Measurements from ENCODE around the gene LYPD6B. TPM values are rescaled to one million over a fixed set of nuclear protein-coding genes. Genes with fewer than 3 reads are reported as not detected.

Gene LYPD6B
- total RNA-seq, 1 donor, result 0.18 TPM

DNA sequence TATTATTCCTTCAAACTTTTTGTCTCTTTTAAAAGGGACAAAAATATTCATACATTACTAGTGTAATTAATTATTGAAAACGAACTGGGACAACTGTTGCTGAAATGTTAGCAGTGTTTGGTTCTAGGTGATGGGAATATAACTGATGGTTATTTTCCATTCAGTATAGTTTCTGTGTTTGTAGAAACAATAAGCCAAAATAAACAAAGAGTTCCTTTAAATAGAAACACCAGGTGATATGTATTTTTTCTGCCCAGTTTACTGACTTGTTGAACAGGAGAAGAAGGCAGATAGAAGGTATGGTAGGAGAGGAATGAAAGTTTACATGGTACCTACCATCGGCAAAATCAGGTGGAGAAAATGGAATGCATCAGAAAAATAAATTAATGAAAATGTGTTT, 74.2 kb downstream of the LYPD6B start:
- TF ChIP-seq, protein P1, sequence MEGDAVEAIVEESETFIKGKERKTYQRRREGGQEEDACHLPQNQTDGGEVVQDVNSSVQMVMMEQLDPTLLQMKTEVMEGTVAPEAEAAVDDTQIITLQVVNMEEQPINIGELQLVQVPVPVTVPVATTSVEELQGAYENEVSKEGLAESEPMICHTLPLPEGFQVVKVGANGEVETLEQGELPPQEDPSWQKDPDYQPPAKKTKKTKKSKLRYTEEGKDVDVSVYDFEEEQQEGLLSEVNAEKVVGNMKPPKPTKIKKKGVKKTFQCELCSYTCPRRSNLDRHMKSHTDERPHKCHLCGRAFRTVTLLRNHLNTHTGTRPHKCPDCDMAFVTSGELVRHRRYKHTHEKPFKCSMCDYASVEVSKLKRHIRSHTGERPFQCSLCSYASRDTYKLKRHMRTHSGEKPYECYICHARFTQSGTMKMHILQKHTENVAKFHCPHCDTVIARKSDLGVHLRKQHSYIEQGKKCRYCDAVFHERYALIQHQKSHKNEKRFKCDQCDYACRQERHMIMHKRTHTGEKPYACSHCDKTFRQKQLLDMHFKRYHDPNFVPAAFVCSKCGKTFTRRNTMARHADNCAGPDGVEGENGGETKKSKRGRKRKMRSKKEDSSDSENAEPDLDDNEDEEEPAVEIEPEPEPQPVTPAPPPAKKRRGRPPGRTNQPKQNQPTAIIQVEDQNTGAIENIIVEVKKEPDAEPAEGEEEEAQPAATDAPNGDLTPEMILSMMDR (IDR thresholded peaks at IDR 0.05; ENCODE audit: insufficient read depth, low read length), result no peak
- no peak overlapping the region for H3K4me3 ChIP-seq (ENCODE audit: low read depth, low read length)
- DNase-seq (ENCODE audit: low read depth), result no peak

DNA sequence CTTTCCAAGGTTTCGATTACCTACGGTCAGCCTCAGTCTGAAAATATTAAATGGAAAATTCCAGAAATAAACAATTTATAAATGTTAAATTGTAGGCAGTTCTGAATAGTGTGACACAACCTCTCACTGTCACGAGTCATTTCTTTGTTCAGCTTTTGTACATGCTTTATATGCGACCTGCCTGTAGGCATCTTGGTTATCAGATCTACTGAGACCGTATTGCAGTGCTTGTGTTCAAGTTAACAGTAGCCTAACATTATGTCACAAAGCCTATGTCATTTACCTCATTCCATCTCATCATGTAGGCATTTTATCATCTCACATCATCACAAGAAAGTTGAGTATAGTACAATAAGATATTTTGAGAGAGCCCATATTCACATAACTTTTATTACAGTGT, 77.3 kb downstream of the LYPD6B start:
- no peak overlapping the region for H3K4me3 ChIP-seq (ENCODE audit: low read depth, low read length)
- TF ChIP-seq, protein P1 (IDR thresholded peaks at IDR 0.05; ENCODE audit: insufficient read depth, low read length), result no peak
- no peak for DNase-seq (ENCODE audit: low read depth)

DNA sequence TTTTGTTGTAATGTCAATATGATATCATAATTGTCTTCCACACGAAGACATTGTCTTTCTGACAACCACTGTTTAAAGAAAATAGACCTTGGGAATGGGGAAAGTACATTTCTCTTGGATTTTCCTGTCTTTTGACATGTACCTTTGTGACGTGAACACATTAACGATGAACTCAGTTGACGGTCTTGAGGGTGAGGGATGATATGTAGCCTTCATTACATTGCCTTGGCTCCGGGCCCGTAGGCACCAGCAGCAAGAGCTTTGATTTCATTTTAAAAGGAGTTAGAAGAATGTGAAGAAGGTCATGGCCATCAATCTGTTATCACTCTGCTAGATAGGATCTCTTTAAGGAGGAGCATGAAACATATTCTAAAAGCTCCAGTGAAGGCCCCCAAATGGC, 80.9 kb downstream of the LYPD6B start:
- H3K4me3 ChIP-seq (ENCODE audit: low read depth, low read length), result no peak overlapping the region
- DNase-seq (ENCODE audit: low read depth), result no peak
- TF ChIP-seq, protein P1 (IDR thresholded peaks at IDR 0.05; ENCODE audit: insufficient read depth, low read length), result no peak

DNA sequence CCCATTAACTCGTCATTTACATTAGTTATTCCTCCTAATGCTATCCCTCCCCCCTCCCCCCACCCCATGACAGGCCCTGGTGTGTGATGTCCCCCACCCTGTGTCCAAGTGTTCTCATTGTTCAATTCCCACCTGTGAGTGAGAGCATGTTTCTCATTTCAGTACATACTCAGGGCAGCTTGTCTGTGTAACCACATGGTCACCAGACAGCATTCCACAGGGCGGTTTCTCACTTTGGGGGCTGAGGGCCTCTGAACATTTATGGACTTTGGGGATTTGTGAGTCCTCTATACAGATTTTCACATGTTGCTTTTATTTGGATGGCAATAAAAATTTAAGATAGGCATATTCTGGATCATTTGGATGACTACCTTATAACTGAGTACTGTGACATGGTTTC, 84.0 kb downstream of the LYPD6B start:
- TF ChIP-seq, protein P1 (IDR thresholded peaks at IDR 0.05; ENCODE audit: insufficient read depth, low read length), result no peak
- no peak overlapping the region for H3K4me3 ChIP-seq (ENCODE audit: low read depth, low read length)
- DNase-seq (ENCODE audit: low read depth), result no peak

DNA sequence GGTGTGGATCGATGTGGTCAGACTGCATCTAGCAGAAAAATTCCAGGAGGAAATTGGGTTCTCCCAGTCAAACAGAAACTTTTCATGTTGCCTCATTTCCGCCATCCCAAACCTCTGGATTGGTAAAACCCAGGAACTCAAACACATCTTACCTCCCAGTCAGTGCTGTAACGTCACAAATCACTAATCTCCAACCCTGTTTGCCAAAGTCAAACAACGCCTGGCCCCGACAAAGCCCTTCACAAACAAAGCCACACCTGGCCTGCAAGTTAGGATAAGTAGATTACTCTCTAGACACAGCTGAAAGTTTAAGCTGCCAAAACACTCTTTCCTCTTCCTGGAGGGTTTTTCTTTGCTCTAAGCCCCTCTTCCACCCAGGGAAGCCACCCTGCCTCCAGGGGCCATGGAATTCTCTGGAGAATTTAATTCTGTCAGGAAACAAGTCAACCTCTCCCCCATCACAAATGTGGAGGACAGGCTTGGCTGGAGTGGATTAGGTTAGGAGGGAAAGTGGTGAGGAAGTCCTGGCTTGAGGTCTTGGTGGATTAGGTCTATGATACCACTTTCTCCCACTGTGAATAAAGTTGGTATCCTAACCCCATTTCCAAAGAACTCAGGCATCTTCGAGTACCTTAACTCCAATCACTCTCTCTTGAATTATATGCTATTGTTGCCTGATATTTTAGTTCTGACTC, 86.7 kb downstream of the LYPD6B start:
- no peak overlapping the region for H3K4me3 ChIP-seq (ENCODE audit: low read depth, low read length)
- no peak for DNase-seq (ENCODE audit: low read depth)
- TF ChIP-seq, protein P1 (IDR thresholded peaks at IDR 0.05; ENCODE audit: insufficient read depth, low read length), result no peak

DNA sequence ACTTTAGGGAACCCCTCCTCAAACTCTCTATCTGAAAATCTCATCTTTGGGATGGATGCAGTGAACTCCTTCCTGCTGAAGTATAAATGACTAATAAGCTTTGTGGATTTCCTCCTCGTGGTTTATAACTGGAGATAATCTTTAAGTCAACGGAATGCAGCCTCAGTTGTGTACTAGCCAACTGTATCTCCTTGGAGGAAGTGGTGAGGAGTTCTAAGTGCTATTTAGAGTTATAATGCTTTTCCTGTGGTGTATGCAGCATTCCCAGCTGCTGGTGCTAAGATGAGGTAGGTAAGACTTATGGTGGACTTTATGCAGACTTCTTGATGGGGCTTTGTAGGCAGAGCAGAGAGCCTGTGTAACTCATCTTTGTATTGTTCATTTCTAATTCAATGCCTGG, 90.9 kb downstream of the LYPD6B start:
- no peak overlapping the region for H3K4me3 ChIP-seq (ENCODE audit: low read depth, low read length)
- no peak for DNase-seq (ENCODE audit: low read depth)
- TF ChIP-seq, protein P1 (IDR thresholded peaks at IDR 0.05; ENCODE audit: insufficient read depth, low read length), result no peak

DNA sequence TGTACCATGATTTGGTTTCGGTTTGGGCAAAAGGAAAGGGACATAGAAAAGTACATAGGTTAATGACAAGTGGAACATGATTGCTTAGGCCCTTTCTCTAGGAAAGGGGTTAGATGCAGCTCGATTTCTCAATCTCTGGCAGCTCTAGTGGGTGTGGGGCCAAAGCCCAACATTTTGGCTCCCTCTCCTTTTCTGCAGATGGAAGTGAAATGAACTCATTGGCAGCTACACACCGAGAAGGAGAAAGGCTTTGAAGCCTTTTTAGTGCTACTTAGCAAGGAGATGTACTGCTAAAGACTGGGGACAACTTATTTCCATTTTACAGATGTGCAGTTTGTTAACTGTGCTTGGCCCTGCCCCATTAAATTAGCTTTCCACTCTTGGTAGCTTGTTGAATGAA, 93.8 kb downstream of the LYPD6B start:
- H3K4me3 ChIP-seq (ENCODE audit: low read depth, low read length), result no peak overlapping the region
- TF ChIP-seq, protein P1 (IDR thresholded peaks at IDR 0.05; ENCODE audit: insufficient read depth, low read length), result no peak
- DNase-seq (ENCODE audit: low read depth), result no peak
